Caco-2 (cell line): ENCODE results near the gene DNER. TPM values are rescaled to one million over a fixed set of nuclear protein-coding genes. Genes with fewer than 3 reads are reported as not detected.
"Not testable (repeated sequence)": the region's sequence is repeated elsewhere in the genome, so short reads cannot be mapped to it uniquely, and the experiment has no call there.

Experiments used
- BruUV-seq: library from RNA; stranded (reverse); fragments of 400-500 nt; replicated peaks from 2 replicates; lab custom pipeline; 2021; lab: Mats Ljungman, UMichigan
- CTCF ChIA-PET: fragments of 300-600 bp; sonication (Branson Sonifier 250); formaldehyde crosslinking; loops from one replicate; lab custom pipeline; 2022; ENCODE audit warnings: antibody characterized with exemption; lab: Charles Lee
- POLR2A ChIA-PET: fragments of 300-600 bp; sonication (Branson Sonifier 250); formaldehyde crosslinking; loops from one replicate; lab custom pipeline; 2022; ENCODE audit warnings: antibody characterized with exemption; lab: Charles Lee
- DNase-seq, 2 experiments: peaks; one replicate each; pipeline versions ENCODE4 v3.0.0 to v3.0.0-alpha.2; 2020 to 2022
- H3K27me3 ChIP-seq: replicated peaks from 2 replicates; pipeline ENCODE4 v1.6.0; 2011; ENCODE audit warnings: low read length; ENCODE audit not compliant: control insufficient read depth, insufficient read depth
- H3K36me3 ChIP-seq: 2 replicates; pipeline ENCODE4 v1.5.1; 2011; ENCODE audit warnings: low read length; ENCODE audit not compliant: control insufficient read depth, insufficient read depth
- H3K4me1 ChIP-seq: fragments of 250-450 bp; sonication (Bioruptor Pico); 2 replicates; pipeline ENCODE4 v1.5.1; 2020; ENCODE audit warnings: mild to moderate bottlenecking
- H3K4me3 ChIP-seq: 2 replicates; pipeline ENCODE4 v1.5.1; 2011; ENCODE audit warnings: low read depth, mild to moderate bottlenecking, control low read depth, low read length
- H3K9me3 ChIP-seq: fragments of 250-450 bp; sonication (Bioruptor Pico); 2 replicates; pipeline ENCODE4 v1.5.1; 2020; ENCODE audit warnings: mild to moderate bottlenecking, moderate library complexity
- H3K27ac Mint-ChIP-seq: one replicate; pipeline ENCODE4 v1.8.0; 2022; ENCODE audit warnings: mixed read lengths; ENCODE audit not compliant: unreplicated experiment
- H3K27me3 Mint-ChIP-seq: one replicate; pipeline ENCODE4 v1.8.0; 2022; ENCODE audit warnings: mixed read lengths; ENCODE audit not compliant: insufficient read depth, unreplicated experiment
- H3K36me3 Mint-ChIP-seq: one replicate; pipeline ENCODE4 v1.8.0; 2022; ENCODE audit warnings: mild to moderate bottlenecking, mixed read lengths; ENCODE audit not compliant: insufficient read depth, unreplicated experiment
- H3K4me1 Mint-ChIP-seq: one replicate; pipeline ENCODE4 v1.8.0; 2022; ENCODE audit warnings: low read depth, mixed read lengths; ENCODE audit not compliant: unreplicated experiment
- H3K4me3 Mint-ChIP-seq: one replicate; pipeline ENCODE4 v1.8.0; 2022; ENCODE audit warnings: mild to moderate bottlenecking, moderate library complexity, mixed read lengths; ENCODE audit not compliant: unreplicated experiment
- H3K9me3 Mint-ChIP-seq: one replicate; pipeline ENCODE4 v1.8.0; 2022; ENCODE audit warnings: mixed read lengths; ENCODE audit not compliant: unreplicated experiment
- intact Hi-C: fragments of 100-400 bp; cut with micrococcal nuclease; formaldehyde crosslinking; loops from one replicate; pipeline ENCODE4 v1.10.0; 2022; ENCODE audit not compliant: unreplicated experiment
- total RNA-seq: library from RNA; stranded (reverse); gene quantifications from 2 replicates; pipeline ENCODE4 v1.2.3, GENCODE V29; 2022
- TF ChIP-seq, protein P1 (sequence below), 2 experiments: fragments of 200-600 bp in 1 of 2; IDR thresholded peaks; 1 replicate in 1 of 2; 2 replicates in 1 of 2; pipeline versions ENCODE4 v1.5.1 to v1.8.0; 2011 to 2022; ENCODE audit warnings: antibody characterized with exemption in 1 of 2, control low read depth in 1 of 2, inconsistent platforms in 1 of 2, low read depth in 1 of 2, low read length in 1 of 2, mild to moderate bottlenecking in 1 of 2, moderate library complexity in 1 of 2; ENCODE audit not compliant: insufficient read depth in 1 of 2, severe bottlenecking in 1 of 2, unreplicated experiment in 1 of 2

Gene DNER
- total RNA-seq, 1 experiment from 2014 or later, result not detected

DNA sequence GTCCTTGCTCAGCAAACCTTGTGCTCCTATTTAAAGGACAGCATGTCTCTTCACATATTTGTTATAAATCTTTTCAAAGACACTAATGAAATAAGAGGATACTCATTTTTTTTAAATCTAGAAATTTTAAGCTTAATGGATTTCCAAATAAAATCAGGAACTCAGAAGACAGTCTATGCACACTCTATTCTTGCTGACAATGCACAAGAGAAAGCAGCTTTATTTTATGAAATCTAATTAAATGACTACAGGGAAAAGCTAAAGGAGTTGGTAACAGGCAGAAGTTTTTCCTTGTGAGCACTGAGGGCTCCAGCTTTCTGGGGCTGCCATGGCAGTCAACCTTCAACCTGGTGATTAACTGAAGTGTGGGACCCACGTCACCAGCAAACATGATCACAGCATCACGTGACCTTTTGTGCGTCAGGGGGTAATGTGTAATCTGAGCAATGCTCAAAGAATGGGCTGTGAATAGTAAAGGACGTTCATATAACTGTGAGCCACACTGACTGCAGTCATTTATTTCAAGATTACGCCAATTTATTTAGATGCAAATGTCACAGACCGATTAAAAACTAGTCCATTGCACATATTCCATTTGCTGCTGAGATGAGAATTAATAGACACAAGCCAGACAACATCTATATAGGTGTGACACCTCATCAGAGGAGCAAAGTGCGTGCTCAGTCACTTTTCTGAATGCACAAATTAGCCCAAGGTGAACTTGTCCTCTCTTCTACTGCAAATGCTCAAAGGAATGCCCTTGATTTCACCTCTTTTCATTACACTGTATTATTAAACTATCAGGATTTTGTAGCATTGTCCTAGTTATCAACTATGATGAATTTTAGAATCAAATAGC, 11.6 kb upstream of the DNER start:
- intact Hi-C loops, result no loop called here
- H3K27me3 ChIP-seq, result no peaks in the 10 kb centered on the region
- no peaks in the 10 kb centered on the region for H3K4me1 Mint-ChIP-seq
- no peak overlapping the region for H3K27ac Mint-ChIP-seq
- CTCF ChIA-PET, result interaction anchor here (0.9 kb wide), 1 partner anchor 14 kb away, joined by 3 read pairs; no protein-coding TSS in a partner anchor
- TF ChIP-seq, protein P1, sequence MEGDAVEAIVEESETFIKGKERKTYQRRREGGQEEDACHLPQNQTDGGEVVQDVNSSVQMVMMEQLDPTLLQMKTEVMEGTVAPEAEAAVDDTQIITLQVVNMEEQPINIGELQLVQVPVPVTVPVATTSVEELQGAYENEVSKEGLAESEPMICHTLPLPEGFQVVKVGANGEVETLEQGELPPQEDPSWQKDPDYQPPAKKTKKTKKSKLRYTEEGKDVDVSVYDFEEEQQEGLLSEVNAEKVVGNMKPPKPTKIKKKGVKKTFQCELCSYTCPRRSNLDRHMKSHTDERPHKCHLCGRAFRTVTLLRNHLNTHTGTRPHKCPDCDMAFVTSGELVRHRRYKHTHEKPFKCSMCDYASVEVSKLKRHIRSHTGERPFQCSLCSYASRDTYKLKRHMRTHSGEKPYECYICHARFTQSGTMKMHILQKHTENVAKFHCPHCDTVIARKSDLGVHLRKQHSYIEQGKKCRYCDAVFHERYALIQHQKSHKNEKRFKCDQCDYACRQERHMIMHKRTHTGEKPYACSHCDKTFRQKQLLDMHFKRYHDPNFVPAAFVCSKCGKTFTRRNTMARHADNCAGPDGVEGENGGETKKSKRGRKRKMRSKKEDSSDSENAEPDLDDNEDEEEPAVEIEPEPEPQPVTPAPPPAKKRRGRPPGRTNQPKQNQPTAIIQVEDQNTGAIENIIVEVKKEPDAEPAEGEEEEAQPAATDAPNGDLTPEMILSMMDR (IDR thresholded peaks at IDR 0.05; ENCODE audit: insufficient read depth in 1 of 2, low read depth in 1 of 2, low read length in 1 of 2, severe bottlenecking in 1 of 2, unreplicated experiment in 1 of 2), result no peak
- peaks cover 5% of the 10 kb centered on the region for H3K27me3 Mint-ChIP-seq
- H3K4me3 Mint-ChIP-seq, result no peak overlapping the region
- H3K36me3 Mint-ChIP-seq, result no peaks in the 10 kb centered on the region
- H3K9me3 ChIP-seq, result no peaks in the 10 kb centered on the region
- no peak for DNase-seq
- no peaks in the 10 kb centered on the region for H3K9me3 Mint-ChIP-seq
- BruUV-seq, result no TSS peak
- H3K4me3 ChIP-seq, result no peak overlapping the region
- POLR2A ChIA-PET, result no interaction called here
- H3K36me3 ChIP-seq, result no peaks in the 10 kb centered on the region
- no peaks in the 10 kb centered on the region for H3K4me1 ChIP-seq

DNA sequence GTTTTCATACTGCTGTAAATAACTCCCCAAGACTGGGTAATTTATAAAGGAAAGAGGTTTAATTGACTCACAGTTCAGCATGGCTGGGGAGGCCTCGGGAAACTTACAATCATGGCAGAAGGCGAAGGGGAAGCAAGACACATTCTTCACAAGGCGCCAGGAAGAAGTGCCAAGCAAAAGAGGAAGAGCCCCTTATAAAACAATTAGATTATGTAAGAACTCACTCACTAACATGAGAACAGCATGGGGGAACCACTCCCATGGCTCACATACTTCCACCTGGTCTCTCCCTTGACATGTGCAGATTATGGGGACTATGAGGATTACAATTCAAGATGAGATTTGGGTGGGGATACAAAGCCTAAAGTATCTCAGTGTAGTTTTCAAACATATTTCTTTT, 8.8 kb upstream of the DNER start:
- H3K27me3 ChIP-seq, H3K9me3 Mint-ChIP-seq, H3K4me3 ChIP-seq, H3K4me1 ChIP-seq, H3K9me3 ChIP-seq, BruUV-seq, intact Hi-C loops, H3K36me3 Mint-ChIP-seq, H3K4me1 Mint-ChIP-seq, POLR2A ChIA-PET, H3K27ac Mint-ChIP-seq, H3K27me3 Mint-ChIP-seq, H3K4me3 Mint-ChIP-seq, H3K36me3 ChIP-seq, DNase-seq, CTCF ChIA-PET: not testable (repeated sequence)

DNA sequence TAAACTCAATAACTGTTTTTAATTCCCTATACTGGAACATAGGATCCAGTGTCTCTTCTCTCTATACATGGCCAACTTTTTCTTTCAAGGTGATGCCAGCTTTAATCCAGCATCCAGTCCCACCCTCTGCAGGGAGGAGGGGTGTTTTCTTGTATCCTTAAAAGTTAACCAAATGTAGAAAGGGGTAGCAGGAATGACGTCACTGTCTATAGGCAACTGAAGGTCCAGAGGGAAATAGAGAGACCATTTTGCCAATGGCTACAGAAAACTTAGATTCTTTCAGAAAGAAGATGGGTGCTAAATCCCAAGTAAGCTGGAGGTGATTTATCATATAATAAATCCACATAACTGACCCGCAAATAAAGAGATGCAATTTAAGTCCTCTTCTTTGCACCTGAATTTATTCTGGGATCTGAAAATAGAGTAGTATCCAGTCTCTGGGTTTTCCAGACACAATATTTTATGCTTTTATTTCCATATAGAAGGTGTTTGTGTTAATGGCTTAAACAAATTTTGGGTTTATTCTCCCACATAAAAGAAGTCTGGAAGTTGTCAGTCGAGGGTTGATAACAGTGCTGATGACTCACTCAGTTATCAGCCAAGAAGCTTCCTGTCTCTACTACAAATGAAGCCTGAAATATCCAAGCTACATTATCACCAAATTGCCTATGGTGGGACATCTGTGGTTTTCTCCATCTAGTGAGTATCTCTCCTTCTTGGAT, 5.7 kb upstream of the DNER start:
- Mint-ChIP-seq H3K27ac (no peak overlapping the region), H3K4me3 (no peak overlapping the region), H3K27me3 (peaks cover 12% of the 10 kb centered on the region), H3K9me3 (no peaks in the 10 kb centered on the region), H3K4me1 (no peaks in the 10 kb centered on the region), H3K36me3 (no peaks in the 10 kb centered on the region)
- POLR2A ChIA-PET, result no interaction called here
- no peaks in the 10 kb centered on the region for H3K27me3 ChIP-seq
- no peak for DNase-seq
- intact Hi-C loops, result no loop called here
- H3K4me3 ChIP-seq, result no peak overlapping the region
- TF ChIP-seq, protein P1 (IDR thresholded peaks at IDR 0.05; ENCODE audit: insufficient read depth in 1 of 2, low read depth in 1 of 2, low read length in 1 of 2, severe bottlenecking in 1 of 2, unreplicated experiment in 1 of 2), result no peak
- no TSS peak for BruUV-seq
- no peaks in the 10 kb centered on the region for H3K9me3 ChIP-seq
- H3K36me3 ChIP-seq, result no peaks in the 10 kb centered on the region
- CTCF ChIA-PET, result no interaction called here
- no peaks in the 10 kb centered on the region for H3K4me1 ChIP-seq
